CD14-positive monocyte (primary cell): ENCODE data around the gene CISTR. TPM values are rescaled to one million over a fixed set of nuclear protein-coding genes. Genes with fewer than 3 reads are reported as not detected.
A peak's percentile ranks its signal among the peaks of the same experiment; 100 is the strongest.

ENCODE experiments used
- DNase-seq, 3 donors: peaks; one replicate each; pipeline ENCODE4 v3.0.0-alpha.2; 2011 to 2022
- H2AFZ ChIP-seq: 2 replicates; pipeline ENCODE4 v1.6.0; 2012; ENCODE audit warnings: mild to moderate bottlenecking, low read depth, low read length, inconsistent platforms; ENCODE audit not compliant: insufficient read depth, poor library complexity, severe bottlenecking
- H3K27ac ChIP-seq, 2 donors: 1 replicate in 1 of 2; 2 replicates in 1 of 2; pipeline ENCODE4 v1.5.1; 2012 to 2013; ENCODE audit warnings: low read length in 2 of 2, control low read depth in 1 of 2, inconsistent platforms in 1 of 2, low read depth in 1 of 2, mild to moderate bottlenecking in 1 of 2
- H3K27me3 ChIP-seq, 2 donors: one replicate each; pipeline versions ENCODE4 v1.6.0 to v1.6.1; 2011 to 2013; ENCODE audit warnings: low read length in 2 of 2; ENCODE audit not compliant: control insufficient read depth in 2 of 2, insufficient read depth in 2 of 2
- H3K36me3 ChIP-seq, 2 donors: replicated peaks in 1 of 2; 1 replicate in 1 of 2; 2 replicates in 1 of 2; pipeline versions ENCODE4 v1.5.1 to v1.6.1; 2012 to 2013; ENCODE audit warnings: low read length in 2 of 2, control low read depth in 1 of 2, inconsistent platforms in 1 of 2, mild to moderate bottlenecking in 1 of 2; ENCODE audit not compliant: insufficient read depth in 2 of 2, control insufficient read depth in 1 of 2
- H3K4me1 ChIP-seq, 2 donors: 1 replicate in 1 of 2; 2 replicates in 1 of 2; pipeline versions ENCODE4 v1.5.1 to v1.6.1; 2012 to 2013; ENCODE audit warnings: low read length in 2 of 2, control low read depth in 1 of 2, inconsistent platforms in 1 of 2, mild to moderate bottlenecking in 1 of 2, moderate library complexity in 1 of 2; ENCODE audit not compliant: insufficient read depth in 2 of 2, control insufficient read depth in 1 of 2
- H3K4me2 ChIP-seq: replicated peaks from 2 replicates; pipeline ENCODE3; 2012; ENCODE audit warnings: low read length, moderate library complexity, mild to moderate bottlenecking; ENCODE audit not compliant: poor library complexity, severe bottlenecking; ENCODE audit errors: extremely low read depth
- H3K4me3 ChIP-seq, 3 experiments: fragments of 200-600 bp in 1 of 3; sonication (generic) in 1 of 3; replicated peaks in 1 of 3; 1 replicate in 2 of 3; 2 replicates in 1 of 3; pipeline ENCODE4 v1.5.1; 2011 to 2013; ENCODE audit warnings: low read length in 3 of 3, mild to moderate bottlenecking in 3 of 3, control low read depth in 2 of 3, low read depth in 2 of 3, inconsistent platforms in 1 of 3, moderate library complexity in 1 of 3
- H3K79me2 ChIP-seq: 2 replicates; pipeline ENCODE4 v1.6.0; 2012; ENCODE audit warnings: mild to moderate bottlenecking, control low read depth, inconsistent platforms, low read length, moderate library complexity; ENCODE audit not compliant: insufficient read depth
- H3K9ac ChIP-seq: 2 replicates; pipeline ENCODE4 v1.6.0; 2017; ENCODE audit warnings: low read length, mild to moderate bottlenecking; ENCODE audit not compliant: insufficient read depth, poor library complexity, severe bottlenecking
- H3K9me3 ChIP-seq, 2 donors: replicated peaks in 1 of 2; 1 replicate in 1 of 2; 2 replicates in 1 of 2; pipeline versions ENCODE4 v1.5.1 to v1.6.1; 2012 to 2013; ENCODE audit warnings: low read length in 2 of 2, control low read depth in 1 of 2; ENCODE audit not compliant: control insufficient read depth in 1 of 2, insufficient read depth in 1 of 2
- H4K20me1 ChIP-seq: 2 replicates; pipeline ENCODE4 v1.6.0; 2012; ENCODE audit warnings: mild to moderate bottlenecking, low read length, control low read depth, moderate library complexity; ENCODE audit not compliant: insufficient read depth
- H3K27ac Mint-ChIP-seq, 7 donors: one replicate each; pipeline ENCODE4 v1.8.0; 2020; ENCODE audit warnings: mild to moderate bottlenecking in 7 of 7, mixed read lengths in 7 of 7, moderate library complexity in 6 of 7, inconsistent platforms in 2 of 7
- H3K27me3 Mint-ChIP-seq, 3 donors: one replicate each; pipeline ENCODE4 v1.8.0; 2021 to 2022; ENCODE audit warnings: low read depth in 3 of 3, mild to moderate bottlenecking in 3 of 3, mixed read lengths in 3 of 3, moderate library complexity in 3 of 3, inconsistent platforms in 1 of 3
- H3K36me3 Mint-ChIP-seq, 2 donors: one replicate each; pipeline ENCODE4 v1.8.0; 2020; ENCODE audit warnings: mixed read lengths in 2 of 2, inconsistent platforms in 1 of 2, mild to moderate bottlenecking in 1 of 2
- H3K4me1 Mint-ChIP-seq: one replicate; pipeline ENCODE4 v1.8.0; 2020; ENCODE audit warnings: mild to moderate bottlenecking, mixed read lengths
- H3K4me3 Mint-ChIP-seq, 2 donors: one replicate each; pipeline ENCODE4 v1.8.0; 2020; ENCODE audit warnings: mild to moderate bottlenecking in 2 of 2, mixed read lengths in 2 of 2, moderate library complexity in 1 of 2
- H3K9me3 Mint-ChIP-seq, 7 donors: one replicate each; pipeline ENCODE4 v1.8.0; 2020 to 2022; ENCODE audit warnings: mixed read lengths in 7 of 7, mild to moderate bottlenecking in 6 of 7, moderate library complexity in 6 of 7, inconsistent platforms in 2 of 7
- WGBS: methylation state at CpG from one replicate; pipeline ENCODE4 v1.1.5; 2013; ENCODE audit warnings: missing lambda C conversion rate; ENCODE audit not compliant: insufficient coverage; 5-methylcytosine and 5-hydroxymethylcytosine counted together
- intact Hi-C, 2 donors: fragments of 100-400 bp; cut with micrococcal nuclease; formaldehyde crosslinking; loops; one replicate each; pipeline versions ENCODE4 v1.15.0 to v1.15.1; 2023
- polyA plus RNA-seq, 3 donors: library from polyadenylated mRNA; depleted of rRNA in 1 of 3; unstranded in 2 of 3; stranded (reverse) in 1 of 3; fragments of 300-500 nt in 2 of 3; fragments of >200 nt in 1 of 3; fragmentation: Illumina TruSeq in 2 of 3; gene quantifications; 1 replicate in 2 of 3; 2 replicates in 1 of 3; pipeline ENCODE4 v1.2.3, GENCODE V29; 2012 to 2021
- TF ChIP-seq, protein P1 (sequence below): fragments of 200-600 bp; IDR thresholded peaks from one replicate; pipeline ENCODE4 v1.8.0; 2022; ENCODE audit warnings: antibody characterized with exemption, mild to moderate bottlenecking

Gene CISTR
- polyA plus RNA-seq, 3 donors: not detected

DNA sequence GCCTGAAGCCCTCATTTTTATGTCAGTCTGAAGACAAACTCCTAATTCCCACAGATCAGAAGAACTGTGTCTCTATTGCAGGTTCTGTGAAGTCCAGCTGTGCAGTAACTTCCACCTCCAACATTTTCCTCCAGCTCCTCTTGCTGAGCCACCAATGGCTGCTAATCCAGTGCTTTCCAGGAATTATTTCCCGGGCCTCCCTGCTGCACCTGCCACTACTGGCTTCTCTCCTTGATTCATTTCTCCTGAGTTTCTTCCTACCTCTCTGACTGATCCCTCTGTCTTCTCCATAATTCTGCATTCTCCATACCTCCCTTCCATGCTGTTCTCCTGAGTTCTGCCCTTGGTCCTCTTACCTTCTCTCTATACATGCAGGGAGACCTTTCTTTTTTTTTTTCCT lies 45.7 kb downstream of the CISTR start:
- WGBS: 92% methylated on average over 1 of the region's 1 CpG
- H3K9me3 Mint-ChIP-seq: peaks cover 0 to 3% (median 0%) of the 10 kb centered on the region in 7 donors

DNA sequence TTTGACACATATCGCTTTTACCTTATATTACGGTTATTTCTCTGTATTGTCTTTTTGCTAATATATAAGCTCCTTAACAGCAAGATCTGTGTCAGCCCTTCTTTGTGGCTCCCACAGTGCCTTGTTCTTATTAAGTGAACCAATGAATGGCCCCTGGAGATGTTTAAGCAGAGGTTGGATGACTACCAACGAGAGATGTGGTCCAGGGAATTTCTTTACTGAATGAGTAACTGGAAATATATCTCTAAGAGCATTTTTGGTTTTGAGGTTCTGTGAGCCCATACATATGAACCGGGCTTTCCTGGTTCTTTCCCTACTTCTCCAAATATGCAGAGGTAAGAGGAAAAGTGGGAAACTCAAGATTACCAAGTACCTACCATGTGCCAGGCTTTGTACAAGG lies 48.0 kb downstream of the CISTR start:
- intact Hi-C loops: loop anchor here (2.0 to 10.0 kb wide), 2 partner anchors 39 to 501 kb away; no protein-coding TSS in a partner anchor
- peaks cover 59 to 72% of the 10 kb centered on the region in 2 donors for H3K27me3 ChIP-seq

More for the DNA sequence above, 45.7 kb downstream of the CISTR start:
- TF ChIP-seq, protein P1, sequence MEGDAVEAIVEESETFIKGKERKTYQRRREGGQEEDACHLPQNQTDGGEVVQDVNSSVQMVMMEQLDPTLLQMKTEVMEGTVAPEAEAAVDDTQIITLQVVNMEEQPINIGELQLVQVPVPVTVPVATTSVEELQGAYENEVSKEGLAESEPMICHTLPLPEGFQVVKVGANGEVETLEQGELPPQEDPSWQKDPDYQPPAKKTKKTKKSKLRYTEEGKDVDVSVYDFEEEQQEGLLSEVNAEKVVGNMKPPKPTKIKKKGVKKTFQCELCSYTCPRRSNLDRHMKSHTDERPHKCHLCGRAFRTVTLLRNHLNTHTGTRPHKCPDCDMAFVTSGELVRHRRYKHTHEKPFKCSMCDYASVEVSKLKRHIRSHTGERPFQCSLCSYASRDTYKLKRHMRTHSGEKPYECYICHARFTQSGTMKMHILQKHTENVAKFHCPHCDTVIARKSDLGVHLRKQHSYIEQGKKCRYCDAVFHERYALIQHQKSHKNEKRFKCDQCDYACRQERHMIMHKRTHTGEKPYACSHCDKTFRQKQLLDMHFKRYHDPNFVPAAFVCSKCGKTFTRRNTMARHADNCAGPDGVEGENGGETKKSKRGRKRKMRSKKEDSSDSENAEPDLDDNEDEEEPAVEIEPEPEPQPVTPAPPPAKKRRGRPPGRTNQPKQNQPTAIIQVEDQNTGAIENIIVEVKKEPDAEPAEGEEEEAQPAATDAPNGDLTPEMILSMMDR: no peak
- H3K27ac ChIP-seq: no peak overlapping the region
- intact Hi-C loops: loop anchor here in 1 of 2 donors (10.0 kb wide), 1 partner anchor 499 kb away; no protein-coding TSS in a partner anchor
- H4K20me1 ChIP-seq: no peaks in the 10 kb centered on the region
- H3K4me1 ChIP-seq: no peaks in the 10 kb centered on the region
- no peak for DNase-seq
- H3K4me3 Mint-ChIP-seq: peak overlapping the region in 1 of 2 donors; percentile 1
- H3K27ac Mint-ChIP-seq: no peak overlapping the region
- no peak overlapping the region for H3K9ac ChIP-seq
- H3K36me3 ChIP-seq: no peaks in the 10 kb centered on the region
- H3K36me3 Mint-ChIP-seq: no peaks in the 10 kb centered on the region
- H3K9me3 ChIP-seq: no peaks in the 10 kb centered on the region
- peaks cover 39 to 50% of the 10 kb centered on the region in 2 donors for H3K27me3 ChIP-seq
- peaks cover 2% of the 10 kb centered on the region for H3K4me1 Mint-ChIP-seq
- no peak overlapping the region for H3K4me3 ChIP-seq
- no peak overlapping the region for H2AFZ ChIP-seq
- no peak overlapping the region for H3K4me2 ChIP-seq
- peaks cover 55 to 69% (median 58%) of the 10 kb centered on the region in 3 donors for H3K27me3 Mint-ChIP-seq
- H3K79me2 ChIP-seq: no peaks in the 10 kb centered on the region

More for the DNA sequence above, 48.0 kb downstream of the CISTR start:
- DNase-seq: no peak
- no peak overlapping the region for H3K27ac Mint-ChIP-seq
- no peaks in the 10 kb centered on the region for H3K36me3 Mint-ChIP-seq
- H3K4me2 ChIP-seq: no peak overlapping the region
- TF ChIP-seq, protein P1: no peak
- no peak overlapping the region for H3K4me3 Mint-ChIP-seq
- no peak overlapping the region for H3K4me3 ChIP-seq
- H4K20me1 ChIP-seq: no peaks in the 10 kb centered on the region
- no peak overlapping the region for H3K27ac ChIP-seq
- H3K4me1 ChIP-seq: no peaks in the 10 kb centered on the region
- H3K4me1 Mint-ChIP-seq: peaks cover 2% of the 10 kb centered on the region
- no peak overlapping the region for H3K9ac ChIP-seq
- no CpG with 5 or more reads among the region's 4 CpGs for WGBS
- H3K9me3 Mint-ChIP-seq: peaks cover 0 to 3% (median 0%) of the 10 kb centered on the region in 7 donors
- H3K27me3 Mint-ChIP-seq: peaks cover 70 to 82% (median 74%) of the 10 kb centered on the region in 3 donors
- H3K9me3 ChIP-seq: peaks cover 0 to 5% of the 10 kb centered on the region in 2 donors
- no peak overlapping the region for H2AFZ ChIP-seq
- H3K79me2 ChIP-seq: no peaks in the 10 kb centered on the region
- H3K36me3 ChIP-seq: no peaks in the 10 kb centered on the region
